GM21786 (cell line): ENCODE results near the gene GFOD1.
"Not testable (repeated sequence)": the region's sequence is repeated elsewhere in the genome, so short reads cannot be mapped to it uniquely, and the experiment has no call there.

Experiments
- ATAC-seq: cut with Tn5 transposase; IDR thresholded peaks from one replicate; pipeline ENCODE4 v1.9.1; 2021; ENCODE audit not compliant: unreplicated experiment

Gene GFOD1

DNA sequence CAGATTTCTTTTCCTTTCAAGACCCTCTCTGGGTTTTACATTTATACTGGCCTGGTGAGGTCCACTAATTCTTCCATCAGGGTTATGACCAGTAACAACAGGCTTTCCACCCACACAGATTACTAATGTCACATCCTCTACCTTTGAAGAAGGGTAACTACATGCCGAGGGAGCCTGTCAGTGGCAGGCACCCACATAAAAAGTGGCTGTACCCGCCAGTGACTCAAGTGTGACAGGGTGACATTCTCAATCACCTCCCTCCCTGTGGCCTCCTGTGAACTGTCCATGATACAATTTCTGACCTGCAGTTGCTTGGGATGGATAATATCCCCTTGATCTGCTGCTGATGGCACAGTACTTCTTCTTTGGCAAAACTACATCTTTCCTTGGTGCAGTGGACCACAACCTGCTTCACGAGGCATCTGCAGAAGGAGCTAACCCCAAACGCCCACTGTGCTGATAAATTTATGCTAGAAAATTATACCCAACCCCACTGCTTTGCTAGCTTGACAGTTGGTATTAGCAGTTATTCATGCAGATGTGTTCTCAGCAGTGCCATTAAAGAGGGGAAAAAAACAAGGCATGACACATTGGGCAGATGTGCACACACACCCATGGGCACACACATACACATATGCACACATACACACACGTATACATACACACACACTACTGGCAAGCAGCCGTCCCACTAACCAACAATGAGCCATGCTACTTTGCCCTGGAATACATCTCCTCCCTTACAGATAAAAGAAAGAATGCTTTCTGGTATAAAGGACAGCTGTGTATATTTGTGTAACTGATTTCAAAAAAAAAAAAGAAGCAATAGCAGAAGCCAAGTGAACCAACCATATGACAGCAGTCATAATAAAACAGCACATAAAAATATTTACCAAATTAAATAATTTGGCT lies 20.8 kb downstream of the GFOD1 start:
- ATAC-seq, result no peak

GRCh38 chr6:13465734-13466133 lies 21.7 kb downstream of the GFOD1 start:
- ATAC-seq, result no peak

DNA sequence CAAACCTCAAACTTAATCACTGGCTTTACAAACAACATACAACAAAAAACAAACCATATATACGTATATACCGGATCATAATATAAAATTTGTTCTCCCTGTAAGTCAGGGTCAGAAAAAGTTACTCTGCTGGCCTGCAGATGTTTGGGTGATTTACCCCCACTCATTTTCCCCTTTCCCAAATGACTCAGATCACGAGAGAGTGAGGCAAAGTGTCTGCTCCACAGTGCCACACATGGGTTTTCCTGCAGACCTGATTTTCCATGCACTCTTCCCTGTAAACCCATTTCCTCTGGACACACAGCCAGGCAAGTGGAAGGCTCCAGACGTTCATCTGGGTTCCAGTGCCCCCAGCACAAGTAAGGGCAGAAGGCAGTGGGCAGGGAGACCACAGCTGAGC lies 23.5 kb downstream of the GFOD1 start:
- ATAC-seq, result no peak

DNA sequence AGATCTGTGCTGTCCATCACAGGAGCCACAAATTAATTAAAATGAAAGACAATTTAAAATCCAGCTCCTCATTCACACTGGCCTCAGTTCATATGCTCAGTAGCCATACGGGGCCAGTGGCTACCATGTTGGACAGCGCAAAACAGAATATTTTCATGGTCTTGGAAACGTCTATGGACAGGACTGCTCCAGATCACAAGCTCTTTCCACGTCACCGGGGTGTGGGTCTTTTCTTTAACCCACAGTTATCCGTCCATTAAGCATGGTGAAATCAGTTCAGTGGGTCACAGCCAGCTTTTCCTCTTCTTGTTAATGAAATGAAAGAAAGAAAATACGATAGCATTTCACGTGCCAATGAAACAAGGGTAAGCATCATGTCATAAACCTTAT lies 24.1 kb downstream of the GFOD1 start:
- no peak for ATAC-seq

DNA sequence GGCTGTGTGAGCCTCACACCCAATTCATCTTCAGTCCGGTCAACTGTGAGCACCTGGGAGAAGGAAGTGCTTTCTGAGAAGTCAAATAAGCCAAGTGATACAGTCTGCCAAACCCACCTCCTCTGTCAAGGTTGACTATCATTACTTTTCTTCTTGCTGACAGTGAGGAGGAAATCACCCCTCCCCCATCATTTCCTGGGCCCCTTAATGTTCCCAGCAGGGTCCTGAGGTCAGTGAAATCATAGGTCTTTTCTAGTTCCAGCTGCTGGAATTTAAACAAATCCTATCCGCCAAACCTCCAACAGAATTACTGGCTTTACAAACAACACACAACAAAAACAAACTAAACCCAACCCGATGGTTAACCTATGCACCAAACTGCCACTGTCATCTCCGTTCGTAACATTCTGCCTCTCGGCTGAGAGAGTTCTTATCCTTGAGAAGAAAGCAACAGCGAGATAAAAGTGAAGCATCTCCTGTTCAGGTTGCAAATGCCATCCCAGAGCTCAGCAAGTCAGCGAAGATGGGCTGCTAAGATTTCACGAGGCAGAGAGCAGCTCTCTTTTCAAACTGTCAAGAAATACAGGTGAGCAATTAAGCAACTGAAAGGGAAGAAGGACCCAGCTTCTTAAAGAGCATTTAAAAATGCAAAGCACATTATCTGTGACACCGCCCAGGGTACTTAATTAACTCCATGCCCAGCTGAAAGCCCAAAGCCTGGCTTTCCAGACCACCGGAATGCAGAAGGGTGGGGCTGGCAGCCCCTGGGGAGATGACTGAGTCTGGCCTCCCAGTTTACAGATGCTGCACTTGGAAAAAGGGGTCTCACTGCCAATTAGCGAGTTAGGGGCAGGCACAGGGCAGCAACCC lies 24.7 kb downstream of the GFOD1 start:
- no peak for ATAC-seq

DNA sequence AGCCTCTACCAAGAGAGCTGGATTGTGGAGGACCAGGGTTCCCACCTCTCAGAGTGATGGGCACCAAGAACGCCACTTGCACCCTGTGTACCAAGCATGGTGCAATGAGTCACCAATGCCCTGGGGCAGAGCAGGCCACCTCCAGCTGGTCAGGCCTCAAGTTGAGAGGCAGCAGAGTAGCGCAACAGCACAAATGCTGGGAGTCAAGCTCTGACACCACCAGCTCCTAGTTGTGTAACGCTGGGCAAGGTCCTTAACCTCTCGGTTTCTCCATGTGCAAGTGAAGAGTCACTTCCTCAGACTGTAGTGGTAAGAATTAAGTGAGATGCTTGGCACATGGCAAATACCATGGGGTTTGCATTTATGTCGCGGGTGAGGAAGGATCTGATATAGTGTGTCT lies 25.6 kb downstream of the GFOD1 start:
- ATAC-seq, result no peak

- ATAC-seq, result no peak
Observed at GRCh38 chr6:13461307-13461706, 26.1 kb downstream of the GFOD1 start.

- ATAC-seq, result not testable (repeated sequence)
Observed at GRCh38 chr6:13460289-13460688, 27.1 kb downstream of the GFOD1 start.

- no peak for ATAC-seq
Observed at GRCh38 chr6:13457577-13457976, 29.8 kb downstream of the GFOD1 start.

DNA sequence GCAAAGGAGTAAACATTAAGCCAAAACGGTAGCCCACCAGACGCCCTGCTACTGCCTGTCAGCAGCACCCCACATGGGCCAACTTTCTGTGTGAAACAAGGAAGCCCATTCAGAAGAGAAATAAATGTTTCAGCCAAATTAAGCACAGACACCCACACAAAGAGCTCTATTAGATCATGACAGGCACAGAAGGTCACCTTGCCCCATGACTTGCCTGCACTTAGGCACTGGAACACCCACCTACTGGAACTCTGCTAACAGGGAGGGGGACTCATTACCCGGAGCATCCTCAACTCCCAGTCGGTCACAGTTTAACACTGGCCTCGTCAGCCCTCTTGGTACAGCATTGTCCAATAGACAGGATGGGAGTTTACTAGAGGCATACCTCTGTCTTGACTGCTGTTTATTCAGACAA lies 31.8 kb downstream of the GFOD1 start:
- ATAC-seq, result no peak

- peak; percentile 32 for ATAC-seq
Observed at GRCh38 chr6:13454286-13455221, 32.8 kb downstream of the GFOD1 start.

- ATAC-seq, result no peak
Observed at GRCh38 chr6:13453771-13454251, 33.6 kb downstream of the GFOD1 start.

- ATAC-seq, result no peak
Observed at GRCh38 chr6:13453153-13453552, 34.2 kb downstream of the GFOD1 start.

DNA sequence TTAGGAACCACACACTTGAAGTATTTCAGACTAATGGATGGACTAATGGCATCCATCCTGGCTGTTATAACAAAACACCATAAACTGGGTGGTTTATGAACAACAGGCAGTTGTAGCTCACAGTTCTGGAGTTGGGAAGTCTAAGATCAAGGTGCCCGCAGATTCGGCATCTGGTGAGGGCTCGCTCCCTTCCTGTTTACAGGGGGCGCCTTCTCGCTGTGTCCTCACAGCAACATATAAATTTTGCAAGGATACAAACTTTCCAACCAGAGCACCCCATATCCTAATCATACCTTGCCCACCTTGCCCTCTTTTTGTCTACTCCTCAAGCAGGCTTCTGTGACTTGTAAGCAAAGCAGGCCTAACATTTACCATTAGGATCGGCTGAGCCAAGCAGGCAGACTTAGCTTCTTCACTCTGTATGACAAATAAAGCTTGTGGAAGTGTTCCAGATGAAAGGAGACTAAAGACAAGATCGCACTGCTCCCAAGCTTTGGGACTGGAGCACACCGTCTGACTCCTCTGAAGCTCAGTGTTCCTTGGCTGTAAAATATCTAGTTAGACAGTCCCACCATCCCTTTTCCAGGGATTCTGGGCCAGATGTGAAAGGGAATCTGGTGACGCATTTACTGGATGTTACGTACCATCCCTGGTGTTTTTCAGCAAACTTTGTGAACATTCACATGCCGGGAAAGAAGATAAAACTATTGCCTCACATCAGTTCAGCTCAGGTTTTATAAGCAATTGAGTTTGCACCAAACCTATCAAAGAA lies 34.9 kb downstream of the GFOD1 start:
- ATAC-seq, result no peak

DNA sequence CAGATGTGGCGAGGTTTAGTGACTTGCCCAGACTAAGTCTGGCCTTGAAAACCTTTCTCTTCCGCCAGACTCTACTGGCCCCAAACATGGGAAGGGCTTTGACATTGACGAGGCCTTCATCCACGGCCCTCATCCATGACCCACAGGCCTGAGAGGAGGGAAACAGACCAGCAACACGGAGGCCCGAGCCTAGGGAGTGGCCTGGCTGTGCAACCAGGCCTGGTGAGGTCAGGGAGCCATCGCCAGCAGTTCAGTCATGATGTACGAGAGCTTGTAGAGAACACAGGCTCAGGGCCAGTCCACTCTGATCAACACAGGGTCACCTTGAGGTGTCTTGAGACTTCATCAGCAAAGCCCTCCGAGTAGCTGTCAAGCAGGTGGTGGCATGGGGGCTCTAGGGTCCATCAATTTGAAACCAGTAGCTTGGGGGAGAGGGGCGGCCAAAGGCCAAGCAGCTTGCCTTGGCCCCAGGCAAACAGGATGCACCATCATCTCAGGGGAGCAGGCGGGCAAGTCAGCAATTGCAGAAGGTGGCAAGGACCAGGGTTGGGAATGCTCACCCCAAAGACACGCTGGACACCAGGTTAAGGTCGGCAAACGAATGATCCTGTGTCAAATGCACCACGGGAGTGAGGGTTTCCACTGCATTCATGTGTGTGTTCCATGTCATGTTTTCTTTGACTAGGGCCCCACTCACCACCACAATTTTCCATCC lies 36.1 kb downstream of the GFOD1 start:
- no peak for ATAC-seq

DNA sequence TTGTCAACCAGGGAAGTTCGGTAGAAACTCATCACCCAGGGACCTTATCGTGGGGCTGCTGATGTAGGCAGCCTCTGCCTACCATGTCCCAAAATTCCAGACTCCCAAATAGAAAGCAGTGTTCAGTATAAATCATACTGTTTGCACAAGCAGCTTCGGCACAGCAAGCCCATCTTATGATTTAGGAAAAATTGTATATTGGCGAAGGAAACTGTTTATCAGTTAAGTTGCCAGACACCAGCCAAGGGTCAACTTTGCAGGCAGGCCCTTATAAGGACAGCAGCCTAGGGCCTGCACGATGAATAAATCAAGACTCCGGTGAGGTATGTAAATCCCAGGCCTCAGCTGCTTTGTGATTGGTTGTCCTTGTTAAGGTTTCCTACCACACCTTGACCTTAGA lies 36.8 kb downstream of the GFOD1 start:
- ATAC-seq, result no peak

DNA sequence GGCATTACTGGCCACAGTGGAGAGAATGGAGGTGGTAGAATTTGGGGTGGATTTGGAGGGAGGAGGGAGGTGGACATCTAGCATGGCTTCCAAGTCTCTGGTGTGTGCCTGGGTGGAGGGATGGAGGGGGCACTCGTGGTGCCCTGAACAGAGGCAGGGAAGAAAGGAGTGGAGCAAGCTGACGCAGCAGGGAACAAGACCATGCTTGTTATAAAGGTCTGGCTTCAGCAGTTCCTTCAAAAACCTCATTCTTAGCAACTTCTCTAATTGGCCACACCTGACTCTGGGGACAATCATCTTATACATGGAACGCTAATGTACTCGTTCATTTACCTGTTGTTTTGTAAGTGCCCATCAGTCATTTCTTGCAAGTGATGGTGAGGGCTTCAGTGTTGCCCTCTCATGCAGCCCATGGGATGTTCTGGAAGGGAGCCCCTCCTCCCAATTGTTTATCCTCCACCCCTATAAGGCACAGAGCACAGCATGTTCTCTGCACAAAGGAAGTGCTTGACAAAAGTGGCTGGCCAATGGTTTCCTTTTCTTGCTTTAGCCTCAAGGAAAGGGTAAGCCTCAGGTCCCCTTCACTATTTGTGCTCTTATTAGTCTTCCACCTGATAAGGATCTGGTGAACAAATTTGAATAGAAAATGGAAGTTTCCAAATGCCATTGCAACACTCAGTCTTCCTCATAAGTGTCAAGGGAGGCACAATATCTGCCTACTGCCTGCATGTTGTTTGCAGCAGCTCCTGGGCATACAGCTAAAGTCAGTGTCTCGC lies 39.3 kb downstream of the GFOD1 start:
- no peak for ATAC-seq

DNA sequence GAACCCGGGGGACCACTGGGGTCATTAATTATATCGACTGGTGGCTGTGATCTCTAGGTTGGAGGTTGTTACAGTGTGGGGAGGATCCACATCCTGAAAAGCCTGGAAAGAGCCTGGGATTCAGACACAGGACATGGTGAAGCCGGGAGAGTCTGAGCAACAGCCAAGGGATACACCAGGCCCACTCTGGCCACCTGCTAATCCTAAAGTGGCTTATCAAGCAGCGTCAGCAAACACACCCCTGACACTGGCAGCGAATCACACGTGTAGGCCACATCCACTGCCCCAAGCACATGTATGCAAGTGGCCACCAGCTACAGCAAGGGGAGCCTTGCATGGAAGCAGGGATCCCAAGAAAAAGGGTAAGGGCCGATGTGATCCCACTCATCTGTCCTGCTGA lies 41.0 kb downstream of the GFOD1 start:
- no peak for ATAC-seq

DNA sequence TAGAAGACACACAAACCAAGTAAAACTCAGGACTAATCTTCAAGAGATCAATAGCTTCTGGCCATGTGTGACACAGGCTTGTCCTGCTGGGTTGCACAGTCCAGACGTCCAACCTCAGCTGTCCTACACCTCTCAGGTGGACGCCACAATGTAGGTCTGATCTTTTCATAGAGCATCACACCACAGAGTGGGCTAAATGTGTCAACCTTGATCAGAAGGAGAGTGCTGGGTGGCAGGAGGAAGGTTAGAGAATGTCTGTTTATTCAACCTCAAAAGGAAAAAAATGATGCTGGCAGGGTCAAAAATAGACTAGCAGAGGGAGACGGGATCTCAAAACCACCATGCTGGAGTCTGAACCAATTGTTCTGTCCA lies 41.7 kb downstream of the GFOD1 start:
- no peak for ATAC-seq
